OCI-LY1 (cell line): ENCODE measurements around the gene TOMM5.

Experiments used
- EZH2 ChIP-seq: fragments of 200-600 bp; sonication (generic), shearing (Covaris generic); IDR thresholded peaks from 2 replicates; pipeline ENCODE4 v1.8.0; 2017; ENCODE audit warnings: borderline replicate concordance, mixed run types, mild to moderate bottlenecking, antibody characterized with exemption, low read length, moderate library complexity, mixed read lengths
- TF ChIP-seq, protein P1 (sequence below): fragments of 200-600 bp; sonication (generic), shearing (Covaris generic); IDR thresholded peaks from 2 replicates; pipeline ENCODE4 v1.5.1; 2017; ENCODE audit warnings: mild to moderate bottlenecking, antibody characterized with exemption, low read length, moderate library complexity, mixed read lengths

DNA sequence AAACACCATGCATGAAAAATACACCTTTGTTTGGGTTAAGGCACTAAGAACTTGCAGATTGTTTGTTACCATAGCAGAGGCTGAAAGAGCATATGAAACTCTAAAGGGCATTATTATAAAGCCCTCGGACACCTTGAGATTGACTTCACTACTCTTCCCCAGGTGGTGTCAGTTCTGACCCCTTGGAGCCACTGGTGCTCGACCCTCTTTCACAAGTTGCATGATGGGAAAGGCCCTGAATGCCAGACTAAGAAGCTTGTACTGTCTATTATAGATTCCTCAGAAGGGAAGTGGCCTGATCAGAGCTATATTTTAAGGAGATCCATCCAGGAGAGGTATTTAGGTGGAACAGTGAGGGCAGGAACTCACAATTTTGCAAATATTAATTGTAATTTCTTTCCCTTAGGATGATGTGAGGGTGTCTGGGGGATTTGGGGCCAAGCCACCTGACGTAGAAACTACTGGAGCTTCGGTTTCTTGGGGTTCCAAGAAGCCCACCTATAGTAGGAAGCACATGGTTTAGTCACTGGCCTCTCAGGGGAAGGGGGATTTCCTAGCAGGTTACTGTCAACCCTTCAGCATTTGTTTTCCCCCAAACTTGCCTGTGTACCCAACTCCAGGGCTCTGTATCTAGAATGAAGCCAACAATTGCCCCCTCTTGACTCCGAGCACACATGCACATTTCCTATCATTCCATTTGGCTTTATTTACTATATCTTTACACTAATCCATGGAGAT is 32.4 kb downstream of the TOMM5 start:
- TF ChIP-seq, protein P1, sequence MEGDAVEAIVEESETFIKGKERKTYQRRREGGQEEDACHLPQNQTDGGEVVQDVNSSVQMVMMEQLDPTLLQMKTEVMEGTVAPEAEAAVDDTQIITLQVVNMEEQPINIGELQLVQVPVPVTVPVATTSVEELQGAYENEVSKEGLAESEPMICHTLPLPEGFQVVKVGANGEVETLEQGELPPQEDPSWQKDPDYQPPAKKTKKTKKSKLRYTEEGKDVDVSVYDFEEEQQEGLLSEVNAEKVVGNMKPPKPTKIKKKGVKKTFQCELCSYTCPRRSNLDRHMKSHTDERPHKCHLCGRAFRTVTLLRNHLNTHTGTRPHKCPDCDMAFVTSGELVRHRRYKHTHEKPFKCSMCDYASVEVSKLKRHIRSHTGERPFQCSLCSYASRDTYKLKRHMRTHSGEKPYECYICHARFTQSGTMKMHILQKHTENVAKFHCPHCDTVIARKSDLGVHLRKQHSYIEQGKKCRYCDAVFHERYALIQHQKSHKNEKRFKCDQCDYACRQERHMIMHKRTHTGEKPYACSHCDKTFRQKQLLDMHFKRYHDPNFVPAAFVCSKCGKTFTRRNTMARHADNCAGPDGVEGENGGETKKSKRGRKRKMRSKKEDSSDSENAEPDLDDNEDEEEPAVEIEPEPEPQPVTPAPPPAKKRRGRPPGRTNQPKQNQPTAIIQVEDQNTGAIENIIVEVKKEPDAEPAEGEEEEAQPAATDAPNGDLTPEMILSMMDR: no peak
- no peak for TF ChIP-seq EZH2
